ENCODE measurements around the gene TENT5A.

- TF ChIP-seq CTCF (IDR thresholded peaks at IDR 0.05) (no peak), POLR2A (IDR thresholded peaks at IDR 0.05) (no peak)
Observed at GRCh38 chr6:81799323-81799722, 46.8 kb upstream of the TENT5A start.

Measured in lower leg skin (tissue), 3 donors.